Stimulated activated CD8-positive, alpha-beta memory T cell treated with anti-CD3 and anti-CD28 coated beads, Interleukin-7, amount 100 ng/mL, for 48 hours (primary cell): Measurements from ENCODE around the gene NCAPG2.

Experiments used
- DNase-seq, 2 donors: peaks; one replicate each; pipeline ENCODE4 v3.0.0-alpha.2; 2020; ENCODE audit warnings: low read depth in 1 of 2; ENCODE audit errors: extremely low read depth in 1 of 2

NCAPG2 gene

GRCh38 chr7:158602905-158603772 lies 101.5 kb downstream of the NCAPG2 start:
- no peak for DNase-seq

GRCh38 chr7:158602041-158602440 lies 102.6 kb downstream of the NCAPG2 start:
- no peak for DNase-seq

DNA sequence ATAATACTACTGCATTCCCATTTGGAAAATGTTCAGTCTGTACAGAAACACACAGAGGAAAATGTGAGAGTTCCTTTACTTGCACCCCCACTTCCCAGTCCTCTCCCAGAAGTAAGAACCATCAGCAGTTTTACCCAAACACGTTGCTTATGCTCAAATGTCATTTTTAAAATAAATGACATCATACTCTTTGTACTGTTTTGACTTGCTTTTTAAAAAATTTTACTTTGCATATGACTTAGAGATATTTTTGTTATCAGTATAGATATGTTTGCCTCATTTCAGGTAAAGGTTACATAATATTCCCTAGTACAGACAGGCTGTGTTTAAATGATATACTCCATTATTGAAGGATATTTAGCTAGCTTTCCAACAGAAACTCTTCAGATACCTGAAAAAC lies 103.5 kb downstream of the NCAPG2 start:
- DNase-seq, result no peak

DNA sequence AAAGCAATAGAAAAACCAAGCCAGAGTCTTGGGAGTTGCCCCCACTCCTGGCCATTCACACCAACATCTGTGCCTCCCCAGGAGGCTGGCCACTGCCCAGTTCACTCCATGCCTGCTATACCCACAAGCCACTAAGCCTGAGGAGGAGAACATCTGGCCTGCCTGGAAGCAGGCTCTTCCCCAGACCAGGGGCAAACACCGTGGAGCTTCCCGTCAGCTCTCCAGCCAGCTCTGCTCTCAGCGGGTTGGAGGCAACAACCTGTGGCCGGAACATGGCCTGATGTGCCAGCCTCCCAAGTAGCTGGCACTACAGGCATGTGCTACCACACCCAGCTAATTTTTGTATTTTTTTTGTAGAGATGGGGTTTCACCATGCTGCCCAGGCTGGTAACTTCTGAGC lies 107.9 kb downstream of the NCAPG2 start:
- DNase-seq, result no peak

DNA sequence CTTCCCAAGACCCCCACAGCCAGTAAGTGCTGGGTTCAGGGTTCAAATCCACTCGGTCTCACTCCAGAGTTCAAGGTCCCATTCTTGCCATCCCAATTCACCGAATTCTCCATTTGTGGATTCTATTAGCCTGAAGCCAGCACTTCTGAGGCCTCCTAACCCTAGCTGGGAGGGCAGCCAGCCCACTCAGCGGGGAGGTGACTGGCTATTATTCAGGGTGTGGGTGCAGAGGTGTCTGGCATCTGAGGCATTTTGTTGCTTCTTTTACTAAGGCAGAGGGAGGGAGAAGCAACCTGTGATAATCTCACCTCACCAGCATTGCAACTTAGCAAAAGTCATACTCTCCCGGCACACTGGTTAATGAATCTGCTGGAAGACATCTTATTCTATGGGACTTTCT lies 108.3 kb downstream of the NCAPG2 start:
- DNase-seq, result no peak

- no peak for DNase-seq
Observed at GRCh38 chr7:158595068-158595467, 109.5 kb downstream of the NCAPG2 start.

GRCh38 chr7:158592541-158592940 lies 112.1 kb downstream of the NCAPG2 start:
- no peak for DNase-seq

- DNase-seq, result no peak
Observed at GRCh38 chr7:158591944-158592343, 112.7 kb downstream of the NCAPG2 start.

- DNase-seq, result no peak
Observed at GRCh38 chr7:158590181-158590530, 114.4 kb downstream of the NCAPG2 start.

DNA sequence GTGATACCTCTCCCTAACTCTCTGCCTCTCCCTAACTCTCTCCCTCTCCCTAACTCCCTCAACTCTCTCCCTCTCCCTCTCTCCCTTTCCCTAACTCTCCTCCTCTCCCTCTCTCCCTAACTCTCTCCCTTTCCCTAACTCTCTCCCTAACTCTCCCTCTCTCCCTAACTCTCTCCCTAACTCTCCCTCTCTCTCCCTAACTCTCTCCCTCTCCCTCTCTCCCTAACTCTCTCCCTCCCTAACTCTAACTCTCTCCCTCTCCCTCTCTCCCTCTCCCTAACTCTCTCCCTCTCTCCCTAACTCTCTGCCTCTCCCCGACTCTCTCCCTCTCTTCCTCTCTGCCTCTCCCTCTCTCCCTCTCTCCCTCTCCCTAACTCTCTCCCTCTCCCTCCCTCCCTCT lies 115.0 kb downstream of the NCAPG2 start:
- DNase-seq, result no peak

DNA sequence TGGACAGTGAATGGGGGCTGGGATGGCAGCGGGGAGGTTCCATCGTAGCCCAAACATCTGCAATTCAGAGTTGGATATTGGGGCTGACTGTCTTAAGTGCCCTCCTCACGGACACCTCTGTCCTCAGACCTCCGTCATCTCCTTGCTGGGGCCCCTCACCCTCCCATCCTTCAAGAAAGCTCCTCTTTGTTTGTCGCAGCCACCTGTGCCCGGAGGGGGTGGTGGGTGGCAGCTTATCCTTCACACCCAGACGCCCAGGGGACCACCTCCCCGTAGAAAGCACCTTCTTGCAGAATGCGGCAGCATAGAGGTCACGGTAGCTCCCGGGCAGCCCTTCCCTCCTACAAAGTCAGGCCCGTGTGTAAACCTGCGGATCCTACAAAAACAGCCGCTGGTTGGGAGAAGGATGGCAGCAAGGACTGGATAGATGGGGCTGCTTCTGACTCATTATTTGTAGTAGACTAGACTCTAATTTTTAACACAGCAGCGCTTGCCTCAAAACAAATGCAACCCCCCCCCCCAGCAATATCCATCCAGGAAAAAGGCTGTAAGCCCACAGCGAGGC lies 115.6 kb downstream of the NCAPG2 start:
- no peak for DNase-seq

DNA sequence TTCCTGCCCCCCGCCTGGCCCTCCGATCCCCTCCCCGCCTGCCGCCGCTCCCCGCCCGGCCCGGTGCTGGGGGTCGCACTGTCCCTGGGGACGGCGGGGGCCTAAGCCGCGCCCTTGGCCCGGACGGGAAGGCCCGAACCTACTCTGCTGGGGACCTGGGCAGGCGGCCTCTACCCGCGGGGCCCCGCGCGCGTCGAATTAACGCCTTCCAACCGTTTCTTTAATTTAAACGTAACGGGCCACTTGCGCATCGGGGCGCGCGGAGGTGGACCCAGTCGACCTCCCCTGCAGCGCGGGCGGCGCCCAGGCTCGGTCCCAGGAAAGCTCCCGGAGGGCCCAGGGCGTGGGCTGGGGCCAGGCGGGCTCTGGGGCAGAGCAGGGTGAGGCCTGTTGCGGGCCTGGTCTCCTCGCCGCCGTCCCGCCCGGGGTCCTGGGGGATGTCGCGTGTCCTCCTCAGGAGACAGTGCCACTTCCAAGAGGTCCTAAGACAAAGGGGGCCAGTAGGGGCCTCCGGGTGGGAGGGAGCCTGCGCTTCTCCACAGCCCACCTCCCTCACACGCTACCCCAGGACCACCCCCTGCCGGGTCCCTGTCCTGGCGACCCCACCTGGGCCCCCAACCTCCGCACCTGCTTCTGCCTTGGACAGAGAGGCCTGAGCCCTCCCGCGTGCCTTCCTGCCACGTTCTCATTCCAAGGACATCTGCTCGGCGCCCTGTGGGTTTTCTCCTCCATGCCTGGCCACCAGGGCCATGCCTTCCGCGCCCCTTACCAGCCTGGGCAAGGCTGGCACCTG lies 116.3 kb downstream of the NCAPG2 start:
- no peak for DNase-seq

DNA sequence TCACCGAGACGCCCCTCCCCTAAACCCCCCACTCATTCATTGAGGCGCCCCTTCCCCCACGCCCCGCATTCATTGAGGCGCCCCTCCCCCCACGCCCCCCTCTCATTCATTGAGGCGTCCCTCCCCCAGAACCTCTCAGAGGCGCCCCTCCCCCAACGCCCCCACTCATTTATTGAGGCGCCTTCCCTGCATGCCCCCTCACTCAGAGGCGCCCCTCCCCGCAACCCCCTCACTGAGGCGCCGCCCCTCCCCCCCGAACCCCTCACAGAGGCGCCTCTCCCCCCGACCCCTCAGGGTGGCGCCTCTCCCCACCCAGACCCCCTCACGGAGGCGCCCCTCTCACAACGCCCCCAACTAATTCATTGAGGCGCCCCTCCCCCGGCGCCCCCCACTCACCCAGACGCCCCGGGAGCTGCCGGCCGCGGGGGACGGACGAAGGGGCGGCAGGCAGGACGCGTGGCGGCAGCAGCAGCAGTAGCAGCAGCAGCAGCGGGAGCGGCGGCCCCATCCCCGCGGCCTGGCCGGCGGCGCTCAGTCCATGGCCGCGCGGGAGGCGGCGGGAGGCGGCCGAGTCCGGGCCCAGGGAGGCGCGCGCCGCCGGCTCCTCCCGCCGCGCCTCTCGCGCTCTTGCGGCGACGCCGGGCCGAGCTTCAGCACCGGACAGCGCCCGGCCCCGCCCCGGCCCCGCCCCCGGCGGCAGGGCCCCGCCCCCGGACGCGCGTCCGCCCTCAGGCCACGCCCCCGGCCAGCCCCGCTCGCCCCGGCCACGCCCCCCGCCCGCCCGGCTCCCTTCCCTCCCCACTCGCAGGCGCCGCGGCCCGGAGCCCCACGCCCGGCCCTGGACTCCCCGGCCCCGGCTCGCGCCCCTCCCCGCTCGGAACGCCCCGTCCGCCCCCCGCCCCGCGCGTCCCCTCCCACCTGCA lies 117.2 kb downstream of the NCAPG2 start, which contains the start of gene PTPRN2:
TSS of gene PTPRN2 (minus strand) at position 662 of the 923 bp plus-strand sequence.
- DNase-seq, result peak; percentile 6 to 23

- no peak for DNase-seq
Observed at GRCh38 chr7:158586499-158587161, 118.0 kb downstream of the NCAPG2 start.

GRCh38 chr7:158585721-158586498 lies 118.7 kb downstream of the NCAPG2 start:
- no peak for DNase-seq

DNA sequence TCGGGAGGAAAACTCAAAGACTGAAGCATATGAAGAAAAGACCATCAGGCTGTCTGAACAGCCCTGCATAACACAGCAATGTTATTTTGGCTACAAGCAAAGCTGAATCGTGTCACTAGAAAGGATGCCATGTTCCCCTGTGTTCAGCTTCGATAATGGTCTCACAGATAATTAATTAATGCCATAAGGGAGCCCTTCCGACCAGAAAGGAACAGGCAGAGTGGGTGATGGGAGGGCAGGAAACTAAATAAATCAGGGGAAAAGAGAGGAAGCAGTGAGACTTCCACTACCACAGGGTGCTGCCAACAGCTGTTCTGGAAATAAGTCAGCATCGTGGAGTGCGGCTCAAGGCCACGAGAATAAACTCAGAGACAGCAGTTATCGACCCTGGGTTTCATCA lies 120.2 kb downstream of the NCAPG2 start:
- DNase-seq, result no peak

- DNase-seq, result no peak
Observed at GRCh38 chr7:158583810-158584209, 120.8 kb downstream of the NCAPG2 start.

- DNase-seq, result no peak
Observed at GRCh38 chr7:158583143-158583542, 121.5 kb downstream of the NCAPG2 start.

GRCh38 chr7:158582089-158582456 lies 122.5 kb downstream of the NCAPG2 start:
- no peak for DNase-seq
